Caco-2 (cell line): Measurements from ENCODE around the gene HACD2. TPM values are rescaled to one million over a fixed set of nuclear protein-coding genes. Genes with fewer than 3 reads are reported as not detected.

Source experiments
- BruUV-seq: library from RNA; stranded (reverse); fragments of 400-500 nt; replicated peaks from 2 replicates; lab custom pipeline; 2021; lab: Mats Ljungman, UMichigan
- CTCF ChIA-PET: fragments of 300-600 bp; sonication (Branson Sonifier 250); formaldehyde crosslinking; loops from one replicate; lab custom pipeline; 2022; ENCODE audit warnings: antibody characterized with exemption; lab: Charles Lee
- POLR2A ChIA-PET: fragments of 300-600 bp; sonication (Branson Sonifier 250); formaldehyde crosslinking; loops from one replicate; lab custom pipeline; 2022; ENCODE audit warnings: antibody characterized with exemption; lab: Charles Lee
- DNase-seq, 2 experiments: peaks; one replicate each; pipeline versions ENCODE4 v3.0.0 to v3.0.0-alpha.2; 2020 to 2022
- H3K27me3 ChIP-seq: replicated peaks from 2 replicates; pipeline ENCODE4 v1.6.0; 2011; ENCODE audit warnings: low read length; ENCODE audit not compliant: control insufficient read depth, insufficient read depth
- H3K36me3 ChIP-seq: 2 replicates; pipeline ENCODE4 v1.5.1; 2011; ENCODE audit warnings: low read length; ENCODE audit not compliant: control insufficient read depth, insufficient read depth
- H3K4me1 ChIP-seq: fragments of 250-450 bp; sonication (Bioruptor Pico); 2 replicates; pipeline ENCODE4 v1.5.1; 2020; ENCODE audit warnings: mild to moderate bottlenecking
- H3K4me3 ChIP-seq: 2 replicates; pipeline ENCODE4 v1.5.1; 2011; ENCODE audit warnings: low read depth, mild to moderate bottlenecking, control low read depth, low read length
- H3K9me3 ChIP-seq: fragments of 250-450 bp; sonication (Bioruptor Pico); 2 replicates; pipeline ENCODE4 v1.5.1; 2020; ENCODE audit warnings: mild to moderate bottlenecking, moderate library complexity
- H3K27ac Mint-ChIP-seq: one replicate; pipeline ENCODE4 v1.8.0; 2022; ENCODE audit warnings: mixed read lengths; ENCODE audit not compliant: unreplicated experiment
- H3K27me3 Mint-ChIP-seq: one replicate; pipeline ENCODE4 v1.8.0; 2022; ENCODE audit warnings: mixed read lengths; ENCODE audit not compliant: insufficient read depth, unreplicated experiment
- H3K36me3 Mint-ChIP-seq: one replicate; pipeline ENCODE4 v1.8.0; 2022; ENCODE audit warnings: mild to moderate bottlenecking, mixed read lengths; ENCODE audit not compliant: insufficient read depth, unreplicated experiment
- H3K4me1 Mint-ChIP-seq: one replicate; pipeline ENCODE4 v1.8.0; 2022; ENCODE audit warnings: low read depth, mixed read lengths; ENCODE audit not compliant: unreplicated experiment
- H3K4me3 Mint-ChIP-seq: one replicate; pipeline ENCODE4 v1.8.0; 2022; ENCODE audit warnings: mild to moderate bottlenecking, moderate library complexity, mixed read lengths; ENCODE audit not compliant: unreplicated experiment
- H3K9me3 Mint-ChIP-seq: one replicate; pipeline ENCODE4 v1.8.0; 2022; ENCODE audit warnings: mixed read lengths; ENCODE audit not compliant: unreplicated experiment
- CTCF ChIP-seq, 2 experiments: fragments of 200-600 bp in 1 of 2; IDR thresholded peaks; 1 replicate in 1 of 2; 2 replicates in 1 of 2; pipeline versions ENCODE4 v1.5.1 to v1.8.0; 2011 to 2022; ENCODE audit warnings: antibody characterized with exemption in 1 of 2, control low read depth in 1 of 2, inconsistent platforms in 1 of 2, low read depth in 1 of 2, low read length in 1 of 2, mild to moderate bottlenecking in 1 of 2, moderate library complexity in 1 of 2; ENCODE audit not compliant: insufficient read depth in 1 of 2, severe bottlenecking in 1 of 2, unreplicated experiment in 1 of 2
- intact Hi-C: fragments of 100-400 bp; cut with micrococcal nuclease; formaldehyde crosslinking; loops from one replicate; pipeline ENCODE4 v1.10.0; 2022; ENCODE audit not compliant: unreplicated experiment
- total RNA-seq: library from RNA; stranded (reverse); gene quantifications from 2 replicates; pipeline ENCODE4 v1.2.3, GENCODE V29; 2022

HACD2 gene
- total RNA-seq, 1 experiment from 2014 or later = 92.5 TPM

DNA sequence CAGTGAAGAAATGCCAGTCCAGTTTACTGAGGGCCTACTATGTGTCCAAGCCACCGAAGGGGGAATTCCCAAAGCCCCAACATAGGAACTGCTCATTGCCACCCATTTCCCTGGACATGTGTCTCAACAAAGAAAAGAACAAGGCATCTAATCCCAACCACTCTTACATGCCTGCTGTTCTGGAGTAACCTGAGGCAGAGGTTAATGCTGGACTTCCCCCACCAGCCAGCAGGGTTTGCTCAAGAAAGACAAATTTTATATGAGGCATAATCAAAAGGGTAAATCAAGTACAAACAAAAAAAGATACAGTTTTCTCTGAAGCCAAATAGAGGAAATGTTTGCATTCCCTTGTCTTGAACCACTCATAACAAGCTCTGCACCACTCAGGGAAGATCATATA, 140.1 kb downstream of the HACD2 start:
- no TSS peak for BruUV-seq
- no peaks in the 10 kb centered on the region for H3K9me3 Mint-ChIP-seq

DNA sequence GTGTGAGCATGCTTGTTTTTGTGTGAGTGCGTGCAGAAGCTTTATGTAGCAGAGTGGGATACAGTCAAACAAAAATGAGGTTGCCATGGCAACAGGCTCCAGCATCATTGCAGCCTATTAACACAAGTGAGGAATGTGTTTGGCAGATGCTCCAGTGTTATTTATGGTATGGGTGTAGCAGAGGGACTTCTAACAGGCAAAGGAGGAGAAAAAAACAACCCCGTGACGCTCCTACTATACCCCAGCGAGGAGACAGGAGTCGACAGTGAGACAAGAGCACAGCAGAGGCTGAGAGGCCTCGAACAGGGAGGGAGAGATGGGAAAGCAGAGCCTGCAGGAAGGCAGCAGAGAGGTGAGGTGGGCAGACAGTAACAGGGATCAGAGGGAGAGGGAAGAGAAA, 140.8 kb downstream of the HACD2 start:
- no peak overlapping the region for H3K27ac Mint-ChIP-seq
- no peak overlapping the region for H3K4me3 Mint-ChIP-seq
- H3K9me3 Mint-ChIP-seq = no peaks in the 10 kb centered on the region
- H3K36me3 Mint-ChIP-seq = no peaks in the 10 kb centered on the region
- TF ChIP-seq CTCF (IDR thresholded peaks at IDR 0.05; ENCODE audit: insufficient read depth in 1 of 2, low read depth in 1 of 2, low read length in 1 of 2, severe bottlenecking in 1 of 2, unreplicated experiment in 1 of 2) = no peak
- intact Hi-C loops = no loop called here
- ChIA-PET POLR2A (no interaction called here), CTCF (no interaction called here)
- peaks cover 7% of the 10 kb centered on the region for H3K4me1 ChIP-seq
- DNase-seq = no peak
- BruUV-seq = no TSS peak
- no peaks in the 10 kb centered on the region for H3K4me1 Mint-ChIP-seq
- H3K27me3 Mint-ChIP-seq = peaks cover 6% of the 10 kb centered on the region
- H3K27me3 ChIP-seq = no peaks in the 10 kb centered on the region; the same call in 1 of the 2 replicates
- H3K9me3 ChIP-seq = no peaks in the 10 kb centered on the region
- H3K36me3 ChIP-seq = no peaks in the 10 kb centered on the region
- no peak overlapping the region for H3K4me3 ChIP-seq

More for the DNA sequence above, 140.1 kb downstream of the HACD2 start:
- H3K4me1 Mint-ChIP-seq = no peaks in the 10 kb centered on the region
- ChIA-PET CTCF (no interaction called here), POLR2A (no interaction called here)
- H3K27me3 Mint-ChIP-seq = peaks cover 6% of the 10 kb centered on the region
- H3K9me3 ChIP-seq = no peaks in the 10 kb centered on the region
- H3K4me3 Mint-ChIP-seq = no peak overlapping the region
- H3K36me3 ChIP-seq = no peaks in the 10 kb centered on the region
- no peak overlapping the region for H3K4me3 ChIP-seq
- no peaks in the 10 kb centered on the region; the same call in 1 of the 2 replicates for H3K27me3 ChIP-seq
- H3K4me1 ChIP-seq = peaks cover 7% of the 10 kb centered on the region
- no peak for DNase-seq
- intact Hi-C loops = loop anchor here (5.0 kb wide), 1 partner anchor 37 kb away; no protein-coding TSS in a partner anchor
- no peaks in the 10 kb centered on the region for H3K36me3 Mint-ChIP-seq
- no peak for TF ChIP-seq CTCF (IDR thresholded peaks at IDR 0.05; ENCODE audit: insufficient read depth in 1 of 2, low read depth in 1 of 2, low read length in 1 of 2, severe bottlenecking in 1 of 2, unreplicated experiment in 1 of 2)
- no peak overlapping the region for H3K27ac Mint-ChIP-seq

- BruUV-seq = no TSS peak
- H3K4me1 Mint-ChIP-seq = no peaks in the 10 kb centered on the region
- no peak overlapping the region for H3K4me3 Mint-ChIP-seq
- Histone ChIP-seq H3K27me3 (no peaks in the 10 kb centered on the region), H3K4me3 (no peak overlapping the region), H3K36me3 (no peaks in the 10 kb centered on the region), H3K9me3 (no peaks in the 10 kb centered on the region), H3K4me1 (no peaks in the 10 kb centered on the region)
- intact Hi-C loops = no loop called here
- H3K36me3 Mint-ChIP-seq = no peaks in the 10 kb centered on the region
- no peak overlapping the region for H3K27ac Mint-ChIP-seq
- TF ChIP-seq CTCF (IDR thresholded peaks at IDR 0.05; ENCODE audit: insufficient read depth in 1 of 2, low read depth in 1 of 2, low read length in 1 of 2, severe bottlenecking in 1 of 2, unreplicated experiment in 1 of 2) = no peak
- peaks cover 6% of the 10 kb centered on the region for H3K27me3 Mint-ChIP-seq
- ChIA-PET CTCF (no interaction called here), POLR2A (no interaction called here)
- H3K9me3 Mint-ChIP-seq = no peaks in the 10 kb centered on the region
- no peak for DNase-seq
Measured at GRCh38 chr3:123442908-123443307, 141.9 kb downstream of the HACD2 start.
